T-cell (primary cell): ENCODE data around the gene STIM1. TPM values are rescaled to one million over a fixed set of nuclear protein-coding genes. Genes with fewer than 3 reads are reported as not detected.
"Not testable (repeated sequence)": the region's sequence is repeated elsewhere in the genome, so short reads cannot be mapped to it uniquely, and the experiment has no call there.

Experiments
- ATAC-seq, 4 experiments: fragments of 200-7000 bp in 3 of 4; fragments of 150-1000 bp in 1 of 4; cut with Tn5 transposase; replicated peaks in 1 of 4; 1 replicate in 3 of 4; 2 replicates in 1 of 4; pipeline ENCODE4 v1.10.0; 2021; ENCODE audit warnings: moderate library complexity in 3 of 4, mild to moderate bottlenecking in 2 of 4, moderate number of reproducible peaks in 1 of 4
- CTCF ChIA-PET, 2 donors: fragments of 300-600 bp; sonication (Branson Sonifier 250); formaldehyde crosslinking; loops; one replicate each; lab custom pipeline; 2022; ENCODE audit warnings: antibody characterized with exemption in 2 of 2; lab: Charles Lee
- POLR2A ChIA-PET, 2 donors: fragments of 300-600 bp; sonication (Branson Sonifier 250); formaldehyde crosslinking; loops; one replicate each; lab custom pipeline; 2022; ENCODE audit warnings: antibody characterized with exemption in 2 of 2; lab: Charles Lee
- DNase-seq, 35 experiments: peaks; one replicate each; pipeline versions ENCODE4 v3.0.0 to v3.0.0-alpha.2; 2013 to 2023
- H3K27ac ChIP-seq: one replicate; pipeline ENCODE4 v1.5.1; 2013; ENCODE audit warnings: low read length
- H3K27me3 ChIP-seq, 2 experiments: replicated peaks in 1 of 2; 1 replicate in 1 of 2; 2 replicates in 1 of 2; pipeline versions ENCODE4 v1.6.1 to v1.7.0; 2013; ENCODE audit warnings: low read length in 1 of 2, mixed read lengths in 1 of 2; ENCODE audit not compliant: control insufficient read depth in 2 of 2, insufficient read depth in 2 of 2; ENCODE audit errors: extremely low read depth in 1 of 2
- H3K36me3 ChIP-seq, 2 donors: 1 replicate in 1 of 2; 2 replicates in 1 of 2; pipeline versions ENCODE4 v1.6.1 to v1.7.0; 2013; ENCODE audit warnings: low read length in 1 of 2; ENCODE audit not compliant: control insufficient read depth in 2 of 2, insufficient read depth in 1 of 2; ENCODE audit errors: extremely low read depth in 1 of 2
- H3K4me1 ChIP-seq, 2 experiments: 1 replicate in 1 of 2; 2 replicates in 1 of 2; pipeline versions ENCODE4 v1.6.1 to v1.7.0; 2013; ENCODE audit warnings: low read length in 2 of 2, mixed read lengths in 1 of 2; ENCODE audit not compliant: insufficient read depth in 2 of 2, control insufficient read depth in 1 of 2; ENCODE audit errors: extremely low read depth in 1 of 2
- H3K4me3 ChIP-seq, 2 donors: 1 replicate in 1 of 2; 2 replicates in 1 of 2; pipeline versions ENCODE4 v1.5.1 to v1.7.0; 2013; ENCODE audit warnings: mild to moderate bottlenecking in 2 of 2, low read length in 1 of 2, moderate library complexity in 1 of 2; ENCODE audit not compliant: control insufficient read depth in 1 of 2; ENCODE audit errors: extremely low read depth in 1 of 2
- H3K9me3 ChIP-seq: 2 replicates; pipeline ENCODE4 v1.7.0; 2013
- H3K27ac Mint-ChIP-seq, 2 donors: one replicate each; pipeline ENCODE4 v1.8.0; 2020 to 2021; ENCODE audit warnings: mild to moderate bottlenecking in 2 of 2, mixed read lengths in 2 of 2
- H3K27me3 Mint-ChIP-seq, 2 donors: one replicate each; pipeline ENCODE4 v1.8.0; 2021 to 2022; ENCODE audit warnings: mixed read lengths in 2 of 2
- H3K36me3 Mint-ChIP-seq: one replicate; pipeline ENCODE4 v1.8.0; 2021; ENCODE audit warnings: mixed read lengths
- H3K4me1 Mint-ChIP-seq, 3 donors: one replicate each; pipeline ENCODE4 v1.8.0; 2020 to 2022; ENCODE audit warnings: mixed read lengths in 3 of 3, mild to moderate bottlenecking in 1 of 3
- H3K4me3 Mint-ChIP-seq, 3 donors: one replicate each; pipeline ENCODE4 v1.8.0; 2020 to 2022; ENCODE audit warnings: mild to moderate bottlenecking in 3 of 3, mixed read lengths in 3 of 3, moderate library complexity in 3 of 3
- H3K9me3 Mint-ChIP-seq, 3 donors: one replicate each; pipeline ENCODE4 v1.8.0; 2020 to 2022; ENCODE audit warnings: mixed read lengths in 3 of 3
- WGBS: methylation state at CpG from one replicate; pipeline ENCODE4 v1.1.5; 2013; ENCODE audit warnings: missing lambda C conversion rate; ENCODE audit not compliant: insufficient coverage; 5-methylcytosine and 5-hydroxymethylcytosine counted together
- total RNA-seq, 35 experiments: library from RNA in 6 of 35; stranded (reverse) in 6 of 35; fragments of 120-200 nt in 1 of 35; gene quantifications; one replicate each; pipeline versions ENCODE4 v1.2.1 to v1.2.4 and lab custom pipeline; 2013 to 2026

STIM1 gene
- total RNA-seq, 5 donors from 2014 or later (not counting 1 experiment from before 2014, with no cell fraction given), result 87.6 to 139 (median 94.5) TPM

- peaks cover 3 to 65% of the 10 kb centered on the region in 2 donors for H3K36me3 ChIP-seq
- no peak overlapping the region for H3K27ac ChIP-seq
- Mint-ChIP-seq H3K4me1 (no peaks in the 10 kb centered on the region), H3K4me3 (no peak overlapping the region), H3K27me3 (no peaks in the 10 kb centered on the region), H3K36me3 (peaks cover 64% of the 10 kb centered on the region), H3K27ac (no peak overlapping the region), H3K9me3 (no peaks in the 10 kb centered on the region)
- H3K27me3 ChIP-seq, result no peaks in the 10 kb centered on the region
- POLR2A ChIA-PET, result no interaction called here
- DNase-seq, result no peak
- H3K4me3 ChIP-seq, result no peak overlapping the region
- CTCF ChIA-PET, result no interaction called here
- ATAC-seq, result no peak
- no peaks in the 10 kb centered on the region for H3K4me1 ChIP-seq
- 100% methylated on average over 1 of the region's 6 CpGs for WGBS
- H3K9me3 ChIP-seq, result no peaks in the 10 kb centered on the region
Observed at GRCh38 chr11:4125141-4125540, 269.7 kb downstream of the STIM1 start.

DNA sequence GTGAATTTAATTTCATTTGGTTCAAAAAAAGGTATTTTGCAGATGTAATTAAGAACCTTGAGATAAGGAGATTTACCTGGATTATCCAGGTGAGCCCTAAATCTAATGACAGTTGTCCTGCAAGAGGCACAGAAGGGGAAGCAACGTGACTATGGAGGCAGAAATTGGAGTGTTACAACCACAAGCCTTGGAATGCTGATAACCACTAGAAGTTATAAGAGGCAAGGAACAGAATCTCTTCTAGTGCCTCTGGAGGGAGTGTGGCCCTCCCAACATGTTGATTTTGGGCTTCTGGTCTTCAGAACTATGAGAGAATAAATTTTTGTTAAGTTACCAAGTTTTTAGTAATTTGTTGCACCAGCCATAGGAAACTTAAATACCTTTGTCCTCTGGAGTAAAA is 271.9 kb downstream of the STIM1 start:
- H3K4me1 ChIP-seq, result no peaks in the 10 kb centered on the region
- H3K27me3 ChIP-seq, result no peaks in the 10 kb centered on the region
- no peak for DNase-seq
- no peaks in the 10 kb centered on the region for H3K27me3 Mint-ChIP-seq
- no peak for ATAC-seq
- H3K27ac Mint-ChIP-seq, result no peak overlapping the region
- no peaks in the 10 kb centered on the region for H3K9me3 Mint-ChIP-seq
- ChIA-PET CTCF (no interaction called here), POLR2A (no interaction called here)
- H3K36me3 Mint-ChIP-seq, result peaks cover 61% of the 10 kb centered on the region
- no peak overlapping the region for H3K27ac ChIP-seq
- H3K4me3 ChIP-seq, result no peak overlapping the region
- no peak overlapping the region for H3K4me3 Mint-ChIP-seq
- H3K36me3 ChIP-seq, result peaks cover 3 to 61% of the 10 kb centered on the region in 2 donors
- 88% methylated on average over 1 of the region's 1 CpG for WGBS
- H3K9me3 ChIP-seq, result no peaks in the 10 kb centered on the region
- no peaks in the 10 kb centered on the region for H3K4me1 Mint-ChIP-seq

- H3K36me3 ChIP-seq, result peaks cover 3 to 60% of the 10 kb centered on the region in 2 donors
Observed at GRCh38 chr11:4130219-4130618, 274.8 kb downstream of the STIM1 start.

GRCh38 chr11:4134806-4135205 is 279.3 kb downstream of the STIM1 start:
- Mint-ChIP-seq H3K27me3 (no peaks in the 10 kb centered on the region), H3K4me3 (no peak overlapping the region), H3K36me3 (peaks cover 60% of the 10 kb centered on the region), H3K27ac (no peak overlapping the region), H3K4me1 (peaks cover 0 to 4% (median 0%) of the 10 kb centered on the region in 3 donors), H3K9me3 (peaks cover 3 to 8% (median 4%) of the 10 kb centered on the region in 3 donors)
- DNase-seq, result no peak
- no peak overlapping the region for H3K27ac ChIP-seq
- no peaks in the 10 kb centered on the region for H3K27me3 ChIP-seq
- no peak overlapping the region for H3K4me3 ChIP-seq
- ATAC-seq, result no peak
- no peaks in the 10 kb centered on the region for H3K4me1 ChIP-seq
- POLR2A ChIA-PET, result no interaction called here
- H3K9me3 ChIP-seq, result no peaks in the 10 kb centered on the region
- CTCF ChIA-PET, result no interaction called here
- H3K36me3 ChIP-seq, result peaks cover 0 to 60% of the 10 kb centered on the region in 2 donors

More at GRCh38 chr11:4130219-4130618, 274.8 kb downstream of the STIM1 start:
- H3K4me1 Mint-ChIP-seq, H3K9me3 Mint-ChIP-seq, H3K27me3 ChIP-seq, DNase-seq, H3K4me3 Mint-ChIP-seq, H3K27me3 Mint-ChIP-seq, ATAC-seq, H3K27ac Mint-ChIP-seq, POLR2A ChIA-PET, H3K4me3 ChIP-seq, H3K9me3 ChIP-seq, H3K27ac ChIP-seq, H3K4me1 ChIP-seq: not testable (repeated sequence)
- 100% methylated on average over 2 of the region's 4 CpGs for WGBS
- peaks cover 56% of the 10 kb centered on the region for H3K36me3 Mint-ChIP-seq
- CTCF ChIA-PET, result interaction anchor here in 1 of 2 donors (0.6 kb wide), 1 partner anchor 257 kb away, joined by 5 read pairs; no protein-coding TSS in a partner anchor

- H3K27ac ChIP-seq, result no peak overlapping the region
- no peaks in the 10 kb centered on the region for H3K27me3 Mint-ChIP-seq
- DNase-seq (no peak), ATAC-seq (no peak)
- ChIA-PET POLR2A (no interaction called here), CTCF (no interaction called here)
- H3K9me3 Mint-ChIP-seq, result peaks cover 3 to 17% (median 16%) of the 10 kb centered on the region in 3 donors
- no peak overlapping the region for H3K27ac Mint-ChIP-seq
- H3K4me1 Mint-ChIP-seq, result peaks cover 0 to 4% (median 0%) of the 10 kb centered on the region in 3 donors
- WGBS, result no CpG with 5 or more reads among the region's 1 CpG
- no peak overlapping the region for H3K4me3 Mint-ChIP-seq
- H3K36me3 Mint-ChIP-seq, result peaks cover 73% of the 10 kb centered on the region
- H3K27me3 ChIP-seq, result no peaks in the 10 kb centered on the region
- H3K4me1 ChIP-seq, result no peaks in the 10 kb centered on the region
- H3K9me3 ChIP-seq, result peaks cover 5% of the 10 kb centered on the region
- H3K4me3 ChIP-seq, result no peak overlapping the region
- H3K36me3 ChIP-seq, result peaks cover 0 to 47% of the 10 kb centered on the region in 2 donors
Observed at GRCh38 chr11:4138497-4138896, 283.0 kb downstream of the STIM1 start.

DNA sequence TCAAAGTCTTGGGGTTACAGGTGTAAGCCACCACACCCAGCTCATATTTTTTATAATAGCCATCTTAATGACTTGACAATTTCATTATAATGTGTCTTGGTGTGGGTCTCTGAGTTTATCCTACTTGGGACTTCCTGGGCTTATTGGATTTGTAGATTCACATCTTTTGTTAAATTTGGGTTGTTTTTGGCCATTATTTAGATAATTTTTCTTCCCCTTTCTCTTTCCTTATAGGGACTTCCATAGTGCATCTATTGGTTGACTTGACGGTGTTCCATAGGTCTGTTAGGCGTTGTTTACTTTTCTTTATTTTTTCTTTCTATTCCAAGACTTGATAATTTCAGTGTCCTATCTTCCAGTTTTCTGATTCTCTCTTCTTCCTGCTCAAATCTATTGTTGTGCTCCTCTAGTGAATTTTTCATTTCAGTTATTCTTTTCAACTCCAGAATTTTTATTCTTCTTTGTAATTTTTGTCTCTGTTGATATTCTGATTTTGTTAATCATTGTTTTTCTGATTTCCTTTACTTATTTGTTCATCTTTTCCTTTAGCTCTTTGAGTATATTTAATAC is 284.7 kb downstream of the STIM1 start:
- Histone ChIP-seq H3K36me3 (peaks cover 0 to 37% of the 10 kb centered on the region in 2 donors), H3K9me3 (peaks cover 5% of the 10 kb centered on the region), H3K4me1 (no peaks in the 10 kb centered on the region), H3K27ac (no peak overlapping the region), H3K4me3 (no peak overlapping the region), H3K27me3 (no peaks in the 10 kb centered on the region)
- Mint-ChIP-seq H3K4me1 (no peaks in the 10 kb centered on the region), H3K9me3 (peaks cover 3 to 17% (median 16%) of the 10 kb centered on the region in 3 donors), H3K4me3 (no peak overlapping the region), H3K36me3 (peaks cover 64% of the 10 kb centered on the region), H3K27ac (no peak overlapping the region), H3K27me3 (no peaks in the 10 kb centered on the region)
- DNase-seq (no peak), ATAC-seq (no peak)
- POLR2A ChIA-PET, result interaction anchor here in 1 of 2 donors (0.6 kb wide), 1 partner anchor 23 kb away, joined by 3 read pairs; no protein-coding TSS in a partner anchor
- WGBS, result 100% methylated on average over 2 of the region's 2 CpGs
- CTCF ChIA-PET, result no interaction called here
